ENCODE data around the gene SH3GL1. TPM values are rescaled to one million over a fixed set of nuclear protein-coding genes. Genes with fewer than 3 reads are reported as not detected.

SH3GL1 gene
- total and polyA plus RNA-seq, 12 donors = 20.9 to 112 (median 87.4) TPM

DNA sequence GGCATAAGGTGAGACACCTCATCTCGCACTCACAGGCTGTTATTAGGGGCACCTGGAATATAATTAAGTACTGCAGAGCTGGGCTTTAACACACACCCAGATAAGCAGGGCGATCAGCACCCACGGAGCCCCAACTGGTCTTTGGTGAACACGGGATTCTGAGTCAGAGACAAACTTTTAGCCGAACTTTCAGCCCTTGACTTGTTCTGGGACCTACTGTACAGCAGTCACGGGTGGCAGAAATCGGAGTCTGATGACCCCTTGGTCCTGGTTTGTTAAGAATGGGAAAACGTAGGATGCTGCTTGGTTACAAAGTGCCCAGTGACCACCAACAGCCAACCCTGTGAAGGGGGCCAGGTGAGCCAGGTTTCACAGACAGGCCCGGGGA is 9.0 kb downstream of the SH3GL1 start:
- TF ChIP-seq, protein P1, sequence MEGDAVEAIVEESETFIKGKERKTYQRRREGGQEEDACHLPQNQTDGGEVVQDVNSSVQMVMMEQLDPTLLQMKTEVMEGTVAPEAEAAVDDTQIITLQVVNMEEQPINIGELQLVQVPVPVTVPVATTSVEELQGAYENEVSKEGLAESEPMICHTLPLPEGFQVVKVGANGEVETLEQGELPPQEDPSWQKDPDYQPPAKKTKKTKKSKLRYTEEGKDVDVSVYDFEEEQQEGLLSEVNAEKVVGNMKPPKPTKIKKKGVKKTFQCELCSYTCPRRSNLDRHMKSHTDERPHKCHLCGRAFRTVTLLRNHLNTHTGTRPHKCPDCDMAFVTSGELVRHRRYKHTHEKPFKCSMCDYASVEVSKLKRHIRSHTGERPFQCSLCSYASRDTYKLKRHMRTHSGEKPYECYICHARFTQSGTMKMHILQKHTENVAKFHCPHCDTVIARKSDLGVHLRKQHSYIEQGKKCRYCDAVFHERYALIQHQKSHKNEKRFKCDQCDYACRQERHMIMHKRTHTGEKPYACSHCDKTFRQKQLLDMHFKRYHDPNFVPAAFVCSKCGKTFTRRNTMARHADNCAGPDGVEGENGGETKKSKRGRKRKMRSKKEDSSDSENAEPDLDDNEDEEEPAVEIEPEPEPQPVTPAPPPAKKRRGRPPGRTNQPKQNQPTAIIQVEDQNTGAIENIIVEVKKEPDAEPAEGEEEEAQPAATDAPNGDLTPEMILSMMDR (IDR thresholded peaks at IDR 0.05) = no peak
- TF ChIP-seq POLR2A (IDR thresholded peaks at IDR 0.05) = peak in 1 of 2 donors; percentile 2
- peaks cover 80 to 98% of the 10 kb centered on the region in 2 donors for H3K4me1 ChIP-seq (replicated peaks in 1 of 2)
- peaks cover 0 to 18% of the 10 kb centered on the region in 2 donors for H3K36me3 ChIP-seq (replicated peaks in 1 of 2)
- intact Hi-C loops (cut with DNase I) = loop anchor here in 1 of 2 donors (10.0 kb wide), 1 partner anchor 46 kb away; the partner anchor contains the start of gene MPND
- H3K4me3 ChIP-seq = peak overlapping the region in 1 of 4 donors; percentile 12
- peak in 3 of 7 donors; percentile 55 to 60 (median 56) for DNase-seq
- H3K9me3 ChIP-seq (replicated peaks in 1 of 3) = no peaks in the 10 kb centered on the region
- 34 to 73% (median 41%) methylated on average over 2 to 9 of the region's 9 CpGs for WGBS, 4 donors
- no peaks in the 10 kb centered on the region for H3K27me3 ChIP-seq
- H3K27ac ChIP-seq = peak overlapping the region; percentile 62 to 95 (median 84)

DNA sequence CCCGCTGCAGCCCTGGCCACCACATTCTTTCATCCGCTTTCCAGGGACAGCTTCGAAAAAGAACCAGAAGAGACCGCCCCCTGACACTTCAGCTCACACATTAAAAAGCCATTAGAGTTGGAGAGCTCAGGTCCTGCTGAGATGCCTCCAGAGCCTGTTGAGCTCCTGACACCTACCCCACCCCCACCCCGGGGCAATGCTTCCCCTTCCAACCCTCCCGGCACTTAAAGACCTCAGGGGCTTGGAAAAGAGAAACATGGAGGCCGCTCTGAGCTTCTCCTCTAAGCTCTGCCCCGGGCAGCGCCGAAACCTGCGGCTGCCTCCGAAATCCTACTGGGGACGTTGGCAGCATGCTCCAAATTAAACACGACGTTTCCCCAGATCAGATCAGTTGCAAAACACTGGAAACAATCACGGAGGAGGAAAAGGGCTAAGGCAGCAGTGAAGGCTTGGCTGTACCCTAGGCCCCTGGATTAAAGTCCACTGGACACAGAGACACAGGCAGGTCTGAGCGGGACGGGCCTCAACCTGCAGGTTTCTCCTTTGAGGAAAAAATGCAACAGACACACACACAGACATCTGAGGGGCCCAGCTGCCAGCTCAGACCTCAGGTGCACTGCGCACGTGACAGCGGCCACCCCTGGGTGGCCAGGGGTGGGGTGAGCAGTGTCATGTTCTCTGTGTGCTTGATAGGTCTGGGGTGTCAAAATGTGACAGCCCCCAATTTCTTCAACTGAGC is 9.6 kb downstream of the SH3GL1 start:
- whole genome bisulfite sequencing, 4 donors = 31 to 42% (median 38%) methylated on average over 13 to 21 of the region's 21 CpGs
- Histone ChIP-seq H3K9me3 (replicated peaks in 1 of 3) (no peaks in the 10 kb centered on the region), H3K36me3 (replicated peaks in 1 of 2) (peaks cover 0 to 14% of the 10 kb centered on the region in 2 donors), H3K27ac (peak overlapping the region; percentile 62 to 95 (median 84)), H3K4me3 (peak overlapping the region in 1 of 4 donors; percentile 12), H3K4me1 (replicated peaks in 1 of 2) (peaks cover 86 to 98% of the 10 kb centered on the region in 2 donors), H3K27me3 (no peaks in the 10 kb centered on the region)
- DNase-seq = peak in 4 of 7 donors; percentile 24 to 47 (median 38)
- intact Hi-C loops (cut with DNase I) = loop anchor here in 1 of 2 donors (10.0 kb wide), 1 partner anchor 46 kb away; the partner anchor contains the start of gene MPND
- no peak for TF ChIP-seq POLR2A (IDR thresholded peaks at IDR 0.05)
- TF ChIP-seq, protein P1 (IDR thresholded peaks at IDR 0.05) = no peak

DNA sequence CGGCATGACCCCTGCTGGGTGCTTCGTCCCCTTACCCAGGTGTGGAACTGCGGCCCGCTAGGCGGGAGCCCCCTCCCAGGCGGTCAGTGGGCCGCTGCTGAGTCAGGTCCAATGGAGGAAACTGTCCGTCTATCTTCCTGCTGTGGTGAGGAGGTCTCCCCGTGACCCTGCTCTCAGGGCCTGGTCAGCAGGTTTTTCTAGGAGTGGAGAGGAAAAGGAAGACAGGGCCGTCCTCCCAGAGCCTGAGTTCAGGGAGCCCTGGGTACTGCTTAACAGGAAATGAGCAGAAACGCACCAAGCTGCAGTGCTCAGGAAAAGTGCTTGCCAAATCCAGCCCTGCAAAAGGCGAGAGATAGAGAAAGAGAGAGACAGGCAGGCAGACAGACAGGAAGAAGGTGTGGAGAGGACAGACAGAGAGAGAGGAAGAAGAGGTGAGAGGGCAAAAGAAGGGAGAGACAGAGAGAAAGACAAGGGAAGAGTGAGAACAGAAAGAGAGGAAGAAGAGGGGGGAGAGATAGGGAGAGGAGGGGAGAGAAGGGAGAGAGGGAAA is 10.3 kb downstream of the SH3GL1 start:
- intact Hi-C loops (cut with DNase I) = loop anchor here in 1 of 2 donors (10.0 kb wide), 1 partner anchor 45 kb away; the partner anchor contains the start of gene MPND
- H3K4me1 ChIP-seq (replicated peaks in 1 of 2) = peaks cover 92 to 99% of the 10 kb centered on the region in 2 donors
- H3K27me3 ChIP-seq = no peaks in the 10 kb centered on the region
- H3K27ac ChIP-seq = peak overlapping the region; percentile 55 to 95 (median 84)
- H3K9me3 ChIP-seq (replicated peaks in 1 of 3) = no peaks in the 10 kb centered on the region
- peaks cover 0 to 7% of the 10 kb centered on the region in 2 donors for H3K36me3 ChIP-seq (replicated peaks in 1 of 2)
- DNase-seq = peak; percentile 54 to 83 (median 73)
- WGBS, 4 donors = 14 to 48% (median 27%) methylated on average over 4 to 12 of the region's 12 CpGs
- TF ChIP-seq, protein P1 (IDR thresholded peaks at IDR 0.05) = no peak
- peak overlapping the region in 1 of 4 donors; percentile 12 for H3K4me3 ChIP-seq

DNA sequence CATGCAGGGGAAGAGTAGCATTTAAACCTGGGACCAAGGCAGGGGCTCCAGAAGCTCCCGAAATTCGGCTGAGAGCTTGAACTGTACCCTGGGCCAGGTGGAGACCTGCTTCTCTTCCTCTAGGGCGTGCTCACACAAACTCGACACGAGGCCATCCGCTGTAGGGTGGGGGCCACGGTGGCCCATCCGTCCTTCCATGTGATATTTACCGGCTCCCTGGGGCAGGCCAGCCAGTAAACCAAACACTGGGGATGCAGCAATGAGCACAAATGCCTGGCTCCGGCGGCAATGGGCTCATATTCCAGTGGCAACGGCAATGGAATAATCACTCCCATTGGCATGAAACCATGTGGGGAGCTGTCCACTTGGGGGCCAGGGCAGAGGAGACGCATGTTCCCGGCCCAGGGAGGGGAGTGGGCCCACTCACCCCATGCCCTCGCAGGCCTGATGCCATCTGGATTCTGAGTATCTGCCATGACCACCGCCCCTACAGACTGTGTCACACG is 10.8 kb downstream of the SH3GL1 start:
- intact Hi-C loops (cut with DNase I) = loop anchor here in 1 of 2 donors (10.0 kb wide), 1 partner anchor 45 kb away; the partner anchor contains the start of gene MPND
- Histone ChIP-seq H3K27ac (peak overlapping the region; percentile 55 to 95 (median 84)), H3K4me1 (replicated peaks in 1 of 2) (peaks cover 91 to 99% of the 10 kb centered on the region in 2 donors)

More for the DNA sequence above, 10.8 kb downstream of the SH3GL1 start:
- no peak overlapping the region for H3K4me3 ChIP-seq
- TF ChIP-seq, protein P1 (IDR thresholded peaks at IDR 0.05) = no peak
- TF ChIP-seq POLR2A (IDR thresholded peaks at IDR 0.05) = no peak
- DNase-seq = peak in 2 of 7 donors; percentile 24 to 33
- H3K27me3 ChIP-seq = no peaks in the 10 kb centered on the region
- 55 to 72% (median 60%) methylated on average over 3 to 17 of the region's 17 CpGs for WGBS, 4 donors
- no peaks in the 10 kb centered on the region for H3K9me3 ChIP-seq (replicated peaks in 1 of 3)
- H3K36me3 ChIP-seq (replicated peaks in 1 of 2) = peaks cover 0 to 6% of the 10 kb centered on the region in 2 donors
